PC-3 (cell line): Measurements from ENCODE around the gene FLCN.

Source experiments
- CTCF ChIP-seq: fragments of 300-600 bp; sonication (generic); conservative IDR thresholded peaks from 2 replicates; pipeline ENCODE4 v1.5.1; 2017; ENCODE audit warnings: antibody characterized with exemption, low read depth, mild to moderate bottlenecking, low read length
- EZH2 ChIP-seq: fragments of 300-600 bp; sonication (generic); IDR thresholded peaks from one replicate; pipeline ENCODE4 v1.6.1; 2017; ENCODE audit warnings: antibody characterized with exemption, mild to moderate bottlenecking, low read length; ENCODE audit not compliant: unreplicated experiment

DNA sequence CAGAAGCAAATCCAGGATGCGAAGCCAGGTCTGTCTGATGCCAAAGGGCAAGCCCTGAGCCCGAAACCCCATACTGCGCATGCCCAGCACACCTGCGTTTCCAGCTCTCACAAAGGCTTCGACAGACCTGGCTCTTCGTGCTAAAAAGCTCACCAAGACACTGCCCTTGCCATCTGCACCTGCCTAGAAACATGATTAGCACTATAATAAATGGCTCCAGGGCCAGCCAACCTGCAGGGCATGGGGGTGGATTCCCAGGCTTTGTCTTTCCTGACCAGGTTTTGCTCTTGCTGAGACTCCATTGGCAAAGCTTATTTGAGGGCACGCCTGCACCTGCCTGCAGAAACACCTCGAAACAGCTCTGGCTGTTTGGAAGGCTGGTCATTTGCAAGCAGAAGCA, 16.4 kb downstream of the FLCN start:
- TF ChIP-seq CTCF (no peak), EZH2 (no peak)
